Mammary epithelial cell (primary cell): Measurements from ENCODE around the gene OPN1LW.

Experiments used
- CTCF ChIP-seq, 2 donors: IDR thresholded peaks in 1 of 2; conservative IDR thresholded peaks in 1 of 2; 2 replicates each; pipeline ENCODE4 v1.5.1; 2011 to 2012; ENCODE audit warnings: inconsistent platforms in 2 of 2, low read length in 2 of 2, mild to moderate bottlenecking in 2 of 2, control low read depth in 1 of 2, low read depth in 1 of 2; ENCODE audit not compliant: insufficient read depth in 1 of 2; ENCODE audit errors: extremely low read depth in 1 of 2
- EZH2 ChIP-seq: IDR thresholded peaks from 2 replicates; pipeline ENCODE4 v1.6.1; 2012; ENCODE audit warnings: low read length, inconsistent platforms, borderline replicate concordance

DNA sequence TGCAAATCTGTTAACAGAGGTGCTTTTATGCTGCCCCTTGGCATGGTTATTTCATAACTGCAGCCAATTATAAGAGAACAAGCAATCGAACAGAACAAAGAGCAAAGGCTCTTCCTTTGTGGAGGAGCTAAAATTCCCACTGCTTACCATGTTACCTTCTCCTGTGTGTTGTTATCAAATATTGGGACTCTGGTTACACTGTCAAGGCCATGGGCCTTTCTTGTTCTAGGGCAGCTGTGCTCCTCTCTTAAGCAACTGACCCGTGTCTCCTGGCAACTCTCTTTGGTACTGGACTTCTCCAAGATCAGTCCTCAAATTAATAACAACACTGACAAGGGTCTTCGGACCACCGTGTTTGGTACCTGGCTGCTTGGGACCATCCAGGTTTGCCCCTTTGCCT lies 12.1 kb upstream of the OPN1LW start:
- no peak for TF ChIP-seq CTCF (conservative IDR thresholded peaks at IDR 0.05 in 1 of 2, IDR thresholded peaks at IDR 0.05 in 1 of 2; ENCODE audit: extremely low read depth in 1 of 2, insufficient read depth in 1 of 2, low read depth in 1 of 2, low read length in 2 of 2)
- TF ChIP-seq EZH2 = no peak
